ENCODE data around the gene ESR1.

DNA sequence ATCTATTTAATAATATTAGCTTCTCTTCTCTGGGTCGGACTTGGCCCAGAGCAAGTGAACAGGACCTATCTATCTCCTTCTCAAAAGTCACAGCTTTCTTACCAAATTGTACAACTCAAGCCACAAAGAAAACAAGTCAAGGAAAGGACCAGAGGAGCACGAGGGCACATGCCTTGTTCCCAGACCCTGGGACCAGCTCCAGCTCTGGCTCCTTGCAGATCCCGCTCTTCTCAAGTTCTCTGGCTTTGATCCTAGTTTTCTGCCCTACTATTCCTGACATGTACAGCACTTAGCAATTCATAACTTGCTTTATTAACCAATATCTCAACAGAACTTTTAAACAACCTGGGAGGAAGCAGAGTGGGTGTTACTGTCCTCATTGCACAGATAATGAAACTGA lies 185.9 kb downstream of the ESR1 start:
- TF ChIP-seq, protein P1, sequence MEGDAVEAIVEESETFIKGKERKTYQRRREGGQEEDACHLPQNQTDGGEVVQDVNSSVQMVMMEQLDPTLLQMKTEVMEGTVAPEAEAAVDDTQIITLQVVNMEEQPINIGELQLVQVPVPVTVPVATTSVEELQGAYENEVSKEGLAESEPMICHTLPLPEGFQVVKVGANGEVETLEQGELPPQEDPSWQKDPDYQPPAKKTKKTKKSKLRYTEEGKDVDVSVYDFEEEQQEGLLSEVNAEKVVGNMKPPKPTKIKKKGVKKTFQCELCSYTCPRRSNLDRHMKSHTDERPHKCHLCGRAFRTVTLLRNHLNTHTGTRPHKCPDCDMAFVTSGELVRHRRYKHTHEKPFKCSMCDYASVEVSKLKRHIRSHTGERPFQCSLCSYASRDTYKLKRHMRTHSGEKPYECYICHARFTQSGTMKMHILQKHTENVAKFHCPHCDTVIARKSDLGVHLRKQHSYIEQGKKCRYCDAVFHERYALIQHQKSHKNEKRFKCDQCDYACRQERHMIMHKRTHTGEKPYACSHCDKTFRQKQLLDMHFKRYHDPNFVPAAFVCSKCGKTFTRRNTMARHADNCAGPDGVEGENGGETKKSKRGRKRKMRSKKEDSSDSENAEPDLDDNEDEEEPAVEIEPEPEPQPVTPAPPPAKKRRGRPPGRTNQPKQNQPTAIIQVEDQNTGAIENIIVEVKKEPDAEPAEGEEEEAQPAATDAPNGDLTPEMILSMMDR (IDR thresholded peaks at IDR 0.05) = no peak
- no peak for TF ChIP-seq POLR2A (IDR thresholded peaks at IDR 0.05)
